ENCODE results near the gene GATAD2A.

DNA sequence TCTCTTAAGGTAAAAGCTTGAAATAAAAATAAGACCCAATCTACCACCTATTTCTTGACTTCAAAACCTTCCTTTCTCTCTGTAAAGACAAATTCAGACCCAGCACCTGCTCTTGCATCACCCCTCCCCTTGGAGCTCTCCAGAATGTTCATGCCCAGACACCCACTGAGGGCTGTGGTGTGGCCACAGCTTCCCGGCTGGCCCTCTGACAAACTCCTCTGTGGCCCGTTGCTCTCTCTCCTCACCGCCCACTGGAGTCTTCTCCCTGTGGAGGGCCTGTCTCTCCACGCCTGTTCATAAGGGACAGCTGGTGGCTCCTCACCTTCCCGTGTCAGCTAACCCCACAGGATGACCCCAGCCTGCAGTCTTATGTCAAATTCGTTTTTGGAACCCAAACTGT lies 60.7 kb downstream of the GATAD2A start:
- no peak for TF ChIP-seq POLR2A (IDR thresholded peaks at IDR 0.05)
- TF ChIP-seq, protein P1, sequence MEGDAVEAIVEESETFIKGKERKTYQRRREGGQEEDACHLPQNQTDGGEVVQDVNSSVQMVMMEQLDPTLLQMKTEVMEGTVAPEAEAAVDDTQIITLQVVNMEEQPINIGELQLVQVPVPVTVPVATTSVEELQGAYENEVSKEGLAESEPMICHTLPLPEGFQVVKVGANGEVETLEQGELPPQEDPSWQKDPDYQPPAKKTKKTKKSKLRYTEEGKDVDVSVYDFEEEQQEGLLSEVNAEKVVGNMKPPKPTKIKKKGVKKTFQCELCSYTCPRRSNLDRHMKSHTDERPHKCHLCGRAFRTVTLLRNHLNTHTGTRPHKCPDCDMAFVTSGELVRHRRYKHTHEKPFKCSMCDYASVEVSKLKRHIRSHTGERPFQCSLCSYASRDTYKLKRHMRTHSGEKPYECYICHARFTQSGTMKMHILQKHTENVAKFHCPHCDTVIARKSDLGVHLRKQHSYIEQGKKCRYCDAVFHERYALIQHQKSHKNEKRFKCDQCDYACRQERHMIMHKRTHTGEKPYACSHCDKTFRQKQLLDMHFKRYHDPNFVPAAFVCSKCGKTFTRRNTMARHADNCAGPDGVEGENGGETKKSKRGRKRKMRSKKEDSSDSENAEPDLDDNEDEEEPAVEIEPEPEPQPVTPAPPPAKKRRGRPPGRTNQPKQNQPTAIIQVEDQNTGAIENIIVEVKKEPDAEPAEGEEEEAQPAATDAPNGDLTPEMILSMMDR (IDR thresholded peaks at IDR 0.05), result no peak
- no peak for TF ChIP-seq POLR2AphosphoS5 (IDR thresholded peaks at IDR 0.05)

All from sigmoid colon (tissue), 4 donors.